Suprapubic skin (tissue), 4 donors: ENCODE measurements around the gene TMEM135.

ENCODE experiments used
- EP300 ChIP-seq: sonication (generic); formaldehyde crosslinking; IDR thresholded peaks from one replicate; pipeline ENCODE4 v1.6.1; 2017; ENCODE audit warnings: antibody characterized with exemption
- POLR2A ChIP-seq, 2 donors: fragments of 450-650 bp; IDR thresholded peaks; one replicate each; pipeline ENCODE4 v1.6.1; 2017; ENCODE audit warnings: antibody characterized with exemption in 2 of 2, mild to moderate bottlenecking in 2 of 2, moderate library complexity in 2 of 2
- POLR2AphosphoS5 ChIP-seq, 3 donors: sonication (generic); formaldehyde crosslinking; IDR thresholded peaks; one replicate each; pipeline ENCODE4 v1.6.1; 2017; ENCODE audit warnings: antibody characterized with exemption in 3 of 3
- TF ChIP-seq, protein P1 (sequence below), 2 donors: fragments of 200-600 bp in 1 of 2; fragments of 450-650 bp in 1 of 2; sonication (generic) in 1 of 2; IDR thresholded peaks; one replicate each; pipeline ENCODE4 v1.5.1; 2016 to 2019; ENCODE audit warnings: antibody characterized with exemption in 2 of 2, mild to moderate bottlenecking in 1 of 2, moderate library complexity in 1 of 2

DNA sequence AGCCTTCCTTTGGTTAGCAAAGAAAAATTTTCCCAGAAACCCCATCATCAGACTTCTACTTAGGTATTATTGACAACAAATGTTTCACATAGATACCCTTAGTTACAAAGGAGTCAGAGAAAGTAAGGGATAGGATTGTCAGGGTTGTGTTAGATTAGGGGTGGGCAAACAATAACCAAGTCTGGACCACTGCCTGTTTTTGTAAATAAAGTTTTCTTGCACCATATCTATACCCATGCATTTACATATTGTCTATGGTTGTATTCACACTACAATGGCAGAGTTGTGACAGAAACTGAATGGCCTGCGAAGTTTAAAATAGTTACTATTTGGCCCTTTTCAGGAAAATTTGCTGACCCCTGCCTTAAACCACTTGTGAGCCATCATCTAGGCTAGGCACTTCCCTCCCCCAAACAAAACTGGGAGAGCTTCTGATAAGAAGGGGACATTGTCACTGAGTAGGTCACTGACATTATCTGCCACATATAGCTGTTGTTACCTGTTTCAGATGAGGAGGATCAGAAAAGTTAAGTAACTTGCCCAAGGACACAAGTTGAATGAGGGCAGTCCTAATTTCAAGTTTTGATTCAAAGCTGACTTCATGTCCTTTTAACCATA, 40.7 kb upstream of the TMEM135 start:
- no peak for TF ChIP-seq POLR2AphosphoS5 (IDR thresholded peaks at IDR 0.05)
- TF ChIP-seq POLR2A (IDR thresholded peaks at IDR 0.05): no peak
- TF ChIP-seq, protein P1, sequence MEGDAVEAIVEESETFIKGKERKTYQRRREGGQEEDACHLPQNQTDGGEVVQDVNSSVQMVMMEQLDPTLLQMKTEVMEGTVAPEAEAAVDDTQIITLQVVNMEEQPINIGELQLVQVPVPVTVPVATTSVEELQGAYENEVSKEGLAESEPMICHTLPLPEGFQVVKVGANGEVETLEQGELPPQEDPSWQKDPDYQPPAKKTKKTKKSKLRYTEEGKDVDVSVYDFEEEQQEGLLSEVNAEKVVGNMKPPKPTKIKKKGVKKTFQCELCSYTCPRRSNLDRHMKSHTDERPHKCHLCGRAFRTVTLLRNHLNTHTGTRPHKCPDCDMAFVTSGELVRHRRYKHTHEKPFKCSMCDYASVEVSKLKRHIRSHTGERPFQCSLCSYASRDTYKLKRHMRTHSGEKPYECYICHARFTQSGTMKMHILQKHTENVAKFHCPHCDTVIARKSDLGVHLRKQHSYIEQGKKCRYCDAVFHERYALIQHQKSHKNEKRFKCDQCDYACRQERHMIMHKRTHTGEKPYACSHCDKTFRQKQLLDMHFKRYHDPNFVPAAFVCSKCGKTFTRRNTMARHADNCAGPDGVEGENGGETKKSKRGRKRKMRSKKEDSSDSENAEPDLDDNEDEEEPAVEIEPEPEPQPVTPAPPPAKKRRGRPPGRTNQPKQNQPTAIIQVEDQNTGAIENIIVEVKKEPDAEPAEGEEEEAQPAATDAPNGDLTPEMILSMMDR (IDR thresholded peaks at IDR 0.05): no peak
- TF ChIP-seq EP300: no peak
